ENCODE results near the gene EHMT1. TPM values are rescaled to one million over a fixed set of nuclear protein-coding genes. Genes with fewer than 3 reads are reported as not detected.

The EHMT1 gene
- total and polyA plus RNA-seq, 2 of the 13 experiments (the other 11 are each of a cell fraction or from before 2014, with no cell fraction given), result 23.0 to 27.1 TPM

GRCh38 chr9:137878146-137878941, 259.5 kb downstream of the EHMT1 start (continued):
- TF ChIP-seq ZNF574 (CRISPR knock-in tag; IDR thresholded peaks at IDR 0.05) (0 out of 2 replicates have a peak, but pooled peaks have one; percentile 25), SMAD9 (CRISPR knock-in tag; IDR thresholded peaks at IDR 0.05) (no peak), ZHX1 (CRISPR knock-in tag; IDR thresholded peaks at IDR 0.05; ENCODE audit: low read depth) (no peak), STAT6 (CRISPR knock-in tag; IDR thresholded peaks at IDR 0.05; ENCODE audit: borderline replicate concordance) (no peak), CAMTA2 (CRISPR knock-in tag; IDR thresholded peaks at IDR 0.05; ENCODE audit: borderline replicate concordance) (no peak), SRF (IDR thresholded peaks at IDR 0.05; ENCODE audit: low read depth, low read length) (no peak), WIZ (CRISPR knock-in tag; IDR thresholded peaks at IDR 0.05) (no peak), LBX2 (CRISPR knock-in tag; IDR thresholded peaks at IDR 0.05; ENCODE audit: borderline replicate concordance) (peak; percentile 50; the same call in 1 of the 2 replicates), ZNF775 (CRISPR knock-in tag; IDR thresholded peaks at IDR 0.05; ENCODE audit: borderline replicate concordance) (no peak), SP140L (CRISPR knock-in tag; IDR thresholded peaks at IDR 0.05; ENCODE audit: borderline replicate concordance) (no peak), ZNF142 (CRISPR knock-in tag; IDR thresholded peaks at IDR 0.05) (no peak), NAIF1 (CRISPR knock-in tag; IDR thresholded peaks at IDR 0.05; ENCODE audit: borderline replicate concordance) (no peak)

All from HepG2 (cell line).